ENCODE results near the gene FKBP1A. TPM values are rescaled to one million over a fixed set of nuclear protein-coding genes. Genes with fewer than 3 reads are reported as not detected.

Gene FKBP1A
- total and polyA plus RNA-seq, 9 of the 15 experiments (the other 6 are each of a cell fraction or from before 2014, with no cell fraction given), result 48.8 to 502 (median 89.6) TPM

GRCh38 chr20:1325173-1326030 is 67.5 kb downstream of the FKBP1A start (continued):
- TF ChIP-seq CUX1 (CRISPR knock-in tag; IDR thresholded peaks at IDR 0.05) (no peak), TARDBP (IDR thresholded peaks at IDR 0.05) (no peak), CREB3 (tag; conservative IDR thresholded peaks at IDR 0.05; ENCODE audit: low read depth) (no peak), NR3C1 (CRISPR knock-in tag; IDR thresholded peaks at IDR 0.05) (no peak), ARID1B (IDR thresholded peaks at IDR 0.05) (no peak), RBM15 (IDR thresholded peaks at IDR 0.05; ENCODE audit: insufficient read depth, low read length) (no peak), HNRNPL (IDR thresholded peaks at IDR 0.05; ENCODE audit: low read depth, low read length) (no peak), GATA2 (CRISPR knock-in tag; IDR thresholded peaks at IDR 0.05) (no peak), ZNF512 (tag; IDR thresholded peaks at IDR 0.05) (no peak), FOXJ3 (CRISPR knock-in tag; IDR thresholded peaks at IDR 0.05) (no peak), RUNX1 (IDR thresholded peaks at IDR 0.05; ENCODE audit: low read depth) (no peak), CC2D1A (IDR thresholded peaks at IDR 0.05) (no peak), ATF4 (CRISPR knock-in tag; IDR thresholded peaks at IDR 0.05) (no peak), MED1 (CRISPR knock-in tag; IDR thresholded peaks at IDR 0.05; ENCODE audit: borderline replicate concordance) (no peak), SP2 (IDR thresholded peaks at IDR 0.05; ENCODE audit: extremely low read depth, low read depth, low read length, poor library complexity, severe bottlenecking) (no peak), PURB (CRISPR knock-in tag; IDR thresholded peaks at IDR 0.05; ENCODE audit: low read depth) (no peak), RFX1 (IDR thresholded peaks at IDR 0.05) (peak; percentile 100)

Measured in K562 (cell line).